RCC 7860 (cell line): ENCODE data around the gene OR13A1.
"Not testable (repeated sequence)": the region's sequence is repeated elsewhere in the genome, so short reads cannot be mapped to it uniquely, and the experiment has no call there.

Experiments used
- DNase-seq: peaks from one replicate; pipeline ENCODE4 v3.0.0-alpha.2; 2015; ENCODE audit warnings: low spot score
- FAIRE-seq: peaks from 2 replicates; lab custom pipeline; 2012; peaks lifted over from hg19 to GRCh38; lab: Jason Lieb, UNC

OR13A1 gene, protein sequence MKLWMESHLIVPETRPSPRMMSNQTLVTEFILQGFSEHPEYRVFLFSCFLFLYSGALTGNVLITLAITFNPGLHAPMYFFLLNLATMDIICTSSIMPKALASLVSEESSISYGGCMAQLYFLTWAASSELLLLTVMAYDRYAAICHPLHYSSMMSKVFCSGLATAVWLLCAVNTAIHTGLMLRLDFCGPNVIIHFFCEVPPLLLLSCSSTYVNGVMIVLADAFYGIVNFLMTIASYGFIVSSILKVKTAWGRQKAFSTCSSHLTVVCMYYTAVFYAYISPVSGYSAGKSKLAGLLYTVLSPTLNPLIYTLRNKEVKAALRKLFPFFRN

GRCh38 chr10:45315508-45315907 lies at the start of gene OR13A1:
TSS of gene OR13A1 (minus strand) at chr10:45315608. CDS start at chr10:45304422, 11,186 bp downstream.
- no peak for FAIRE-seq
- no peak for DNase-seq

DNA sequence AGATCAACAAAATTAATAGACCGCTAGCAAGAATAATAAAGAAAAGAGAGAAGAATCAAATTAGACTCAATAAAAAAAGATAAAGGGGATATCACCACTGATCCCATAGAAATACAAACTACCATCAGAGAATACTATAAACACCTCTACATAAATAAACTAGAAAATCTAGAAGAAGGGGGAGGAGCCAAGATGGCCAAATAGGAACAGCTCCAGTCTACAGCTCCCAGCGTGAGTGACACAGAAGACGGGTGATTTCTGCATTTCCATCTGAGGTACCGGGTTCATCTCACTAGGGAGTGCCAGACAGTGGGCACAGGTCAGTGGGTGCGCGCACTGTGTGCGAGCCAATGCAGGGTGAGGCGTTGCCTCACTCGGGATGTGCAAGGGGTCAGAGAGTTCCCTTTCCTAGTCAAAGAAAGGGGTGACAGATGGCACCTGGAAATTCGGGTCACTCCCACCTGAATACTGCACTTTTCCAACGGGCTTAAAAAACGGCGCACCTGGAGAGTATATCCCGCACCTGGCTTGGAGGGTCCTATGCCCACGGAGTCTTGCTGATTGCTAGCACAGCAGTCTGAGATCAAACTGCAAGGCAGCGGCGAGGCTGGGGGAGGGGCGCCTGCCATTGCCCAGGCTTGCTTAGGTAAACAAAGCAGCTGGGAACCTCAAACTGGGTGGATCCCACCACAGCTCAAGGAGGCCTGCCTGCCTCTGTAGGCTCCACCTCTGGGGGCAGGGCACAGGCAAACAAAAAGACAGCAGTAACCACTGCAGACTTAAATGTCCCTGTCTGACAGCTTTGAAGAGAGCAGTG lies 46.8 kb upstream of the OR13A1 start:
- not testable (repeated sequence) for FAIRE-seq, DNase-seq

DNA sequence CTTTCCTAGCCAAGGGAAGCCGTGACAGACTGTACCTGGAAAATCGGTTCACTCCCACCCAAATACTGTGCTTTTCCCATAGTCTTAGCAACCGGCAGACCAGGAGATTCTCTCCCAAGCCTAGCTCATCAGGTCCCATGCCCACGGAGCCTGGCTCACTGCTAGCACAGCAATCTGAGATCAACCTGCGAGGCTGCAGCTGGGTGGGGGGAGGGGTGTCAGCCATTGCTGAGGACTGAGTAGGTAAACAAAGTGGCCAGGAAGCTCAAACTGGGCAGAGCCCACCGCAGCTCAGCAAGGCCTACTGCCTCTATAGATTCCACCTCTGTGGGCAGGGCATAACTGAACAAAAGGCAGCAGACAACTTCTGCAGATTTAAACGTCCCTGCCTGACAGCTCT lies 43.6 kb upstream of the OR13A1 start:
- DNase-seq, FAIRE-seq: not testable (repeated sequence)

DNA sequence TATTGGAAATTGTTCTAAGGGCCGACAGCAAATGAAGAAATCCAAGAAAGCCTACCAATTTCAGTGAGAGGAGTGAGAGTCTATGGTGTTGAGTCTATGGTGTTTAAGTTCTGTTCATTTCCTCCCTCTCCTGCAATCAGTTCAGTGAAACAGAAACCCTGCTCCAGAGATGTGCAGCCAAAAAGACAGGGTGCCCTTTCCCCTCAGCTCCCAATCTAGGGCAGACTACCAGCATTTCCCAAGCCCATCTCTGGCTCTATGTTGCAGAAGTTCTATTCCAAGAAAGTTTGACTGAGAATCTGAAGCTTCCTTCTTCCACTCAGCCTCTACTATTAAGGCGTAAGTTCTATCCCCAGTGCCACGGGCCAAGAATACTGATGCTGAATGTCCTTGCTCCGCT lies 40.1 kb upstream of the OR13A1 start:
- DNase-seq: no peak
- FAIRE-seq: no peak

GRCh38 chr10:45354261-45354660 lies 38.9 kb upstream of the OR13A1 start:
- no peak for FAIRE-seq
- DNase-seq: peak; percentile 62

- no peak for FAIRE-seq
- no peak for DNase-seq
Observed at GRCh38 chr10:45353186-45353585, 37.8 kb upstream of the OR13A1 start.

- FAIRE-seq, DNase-seq: not testable (repeated sequence)
Observed at GRCh38 chr10:45348196-45348765, 32.9 kb upstream of the OR13A1 start.

DNA sequence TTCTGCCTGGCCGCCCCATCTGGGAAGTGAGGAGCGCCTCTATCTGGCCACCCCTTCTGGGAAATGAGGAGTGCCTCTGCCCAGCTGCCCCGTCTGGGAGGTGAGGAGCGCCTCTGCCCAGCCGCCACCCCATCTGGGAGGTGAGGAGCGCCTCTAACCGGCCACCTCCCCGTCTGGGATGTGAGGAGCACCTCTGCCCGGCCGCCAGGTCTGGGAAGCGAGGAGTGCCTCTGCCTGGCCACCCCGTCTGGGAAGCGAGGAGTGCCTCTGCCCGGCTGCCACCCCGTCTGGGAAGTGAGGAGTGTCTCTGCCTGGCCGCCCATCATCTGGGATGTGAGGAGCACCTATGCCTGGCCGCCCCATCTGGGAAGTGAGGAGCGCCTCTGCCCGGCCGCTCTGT lies 32.1 kb upstream of the OR13A1 start:
- FAIRE-seq, DNase-seq: not testable (repeated sequence)

DNA sequence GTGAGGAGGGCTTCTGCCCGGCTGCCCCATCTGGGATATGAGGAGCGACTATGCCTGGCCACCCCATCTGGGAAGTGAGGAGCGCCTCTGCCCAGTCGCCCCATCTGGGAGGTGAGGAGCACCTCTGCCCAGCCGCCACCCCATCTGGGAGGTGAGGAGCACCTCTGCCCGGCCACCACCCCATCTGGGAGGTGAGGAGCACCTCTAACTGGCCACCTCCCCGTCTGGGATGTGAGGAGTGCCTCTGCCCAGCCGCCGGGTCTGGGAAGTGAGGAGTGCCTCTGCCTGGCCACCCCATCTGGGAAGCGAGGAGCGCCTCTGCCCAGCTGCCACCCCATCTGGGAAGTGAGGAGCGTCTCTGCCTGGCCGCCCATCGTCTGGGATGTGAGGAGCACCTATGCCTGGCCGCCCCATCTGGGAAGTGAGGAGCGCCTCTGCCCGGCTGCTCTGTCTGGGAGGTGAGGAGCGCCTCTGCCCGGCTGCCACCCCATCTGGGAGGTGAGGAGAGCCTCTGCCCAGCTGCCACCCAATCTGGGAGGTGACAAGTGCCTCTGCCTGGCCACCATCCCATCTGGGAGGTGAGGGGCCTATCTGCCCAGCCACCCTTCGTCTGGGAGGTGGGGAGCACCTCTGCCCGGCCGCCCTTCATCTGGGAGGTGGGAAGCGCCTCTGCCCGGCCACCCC lies 31.4 kb upstream of the OR13A1 start:
- not testable (repeated sequence) for DNase-seq, FAIRE-seq

DNA sequence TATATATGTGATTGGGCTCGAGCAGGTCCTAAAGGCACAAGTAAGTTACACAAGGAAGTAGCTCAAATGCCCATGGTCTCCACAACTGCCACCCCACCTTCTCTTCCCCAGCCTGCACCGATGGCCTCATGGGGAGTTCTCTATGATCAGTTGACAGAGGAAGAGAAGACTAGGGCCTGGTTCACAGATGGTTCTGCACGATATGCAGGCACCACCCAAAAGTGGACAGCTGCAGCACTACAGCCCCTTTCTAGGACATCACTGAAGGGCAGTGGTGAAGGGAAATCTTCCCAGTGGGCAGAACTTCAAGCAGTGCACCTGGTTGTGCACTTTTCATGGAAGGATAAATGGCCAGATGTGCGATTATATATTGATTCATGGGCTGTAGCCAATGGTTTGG lies 25.0 kb upstream of the OR13A1 start:
- DNase-seq, FAIRE-seq: not testable (repeated sequence)

DNA sequence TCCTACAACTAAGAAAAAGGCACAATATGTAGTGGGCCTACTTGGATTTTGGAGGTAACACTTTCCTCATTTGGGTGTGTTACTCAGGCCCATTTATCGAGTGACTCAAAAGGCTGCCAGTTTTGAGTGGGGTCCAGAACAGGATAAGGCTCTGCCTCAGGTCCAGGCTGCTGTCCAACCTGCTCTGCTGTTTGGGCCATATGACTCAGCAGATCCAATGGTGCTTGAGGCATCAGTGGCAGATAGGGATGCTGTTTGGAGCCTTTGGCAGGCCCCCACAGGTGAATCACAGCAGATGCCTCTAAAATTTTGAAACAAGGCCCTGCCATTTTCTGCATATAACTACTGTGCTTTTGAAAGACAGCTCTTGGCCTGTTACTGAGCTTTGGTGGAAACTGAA lies 24.5 kb upstream of the OR13A1 start:
- no peak for DNase-seq
- no peak for FAIRE-seq

- DNase-seq, FAIRE-seq: not testable (repeated sequence)
Observed at GRCh38 chr10:45331824-45332223, 16.4 kb upstream of the OR13A1 start.

DNA sequence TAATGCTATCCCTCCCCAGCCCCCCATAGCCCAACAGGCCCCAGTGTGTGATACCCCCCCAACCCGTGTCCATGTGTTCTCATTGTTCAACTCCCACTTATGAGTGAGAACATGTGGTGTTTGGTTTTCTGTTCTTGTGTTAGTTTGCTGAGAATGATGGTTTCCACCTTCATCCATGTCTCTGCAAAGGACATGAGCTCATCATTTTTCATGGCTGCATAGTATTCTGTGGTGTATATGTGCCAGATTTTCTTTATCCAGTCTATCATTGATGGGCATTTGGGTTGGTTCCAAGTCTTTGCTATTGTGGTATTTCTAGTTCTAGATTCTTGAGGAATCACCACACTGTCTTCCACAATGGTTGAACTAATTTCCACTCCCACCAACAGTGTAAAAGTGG lies 11.5 kb upstream of the OR13A1 start:
- not testable (repeated sequence) for DNase-seq, FAIRE-seq

DNA sequence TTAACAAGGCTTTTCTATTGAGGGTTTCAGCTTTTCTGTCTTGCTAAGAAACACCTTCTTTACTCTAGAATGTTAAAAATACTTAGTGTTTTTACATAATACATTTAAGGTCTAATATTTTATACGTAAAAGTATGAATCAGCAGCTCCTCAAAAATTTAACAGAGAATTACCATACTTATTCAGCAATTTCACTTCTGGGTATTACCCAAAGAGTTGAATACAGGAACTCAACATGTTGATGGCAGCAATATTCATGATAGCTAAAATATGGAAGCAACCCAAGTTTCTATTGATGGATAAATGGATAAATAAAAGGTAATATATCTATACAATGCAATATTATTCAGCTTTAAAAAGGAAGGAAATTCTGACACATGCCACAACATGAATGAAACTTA lies 9.7 kb upstream of the OR13A1 start:
- no peak for FAIRE-seq
- no peak for DNase-seq

DNA sequence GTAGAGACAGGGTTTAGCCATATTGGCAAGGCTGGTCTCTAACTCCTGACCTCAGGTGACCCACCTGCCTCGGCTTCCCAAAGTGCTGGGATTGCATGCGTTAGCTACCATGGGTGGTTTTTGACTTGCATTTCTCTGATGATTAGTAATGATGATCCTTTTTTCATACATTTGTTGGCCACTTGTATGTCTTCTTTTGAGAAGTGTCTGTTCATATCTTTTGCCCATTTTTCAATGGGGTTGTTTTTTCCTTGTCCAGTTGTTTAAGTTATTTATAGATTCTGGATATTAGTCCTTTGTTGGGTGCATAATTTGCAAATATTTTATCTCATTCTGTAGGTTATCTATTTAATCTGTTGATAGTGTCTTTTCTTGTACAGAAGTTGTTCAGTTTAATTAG lies 4.3 kb upstream of the OR13A1 start:
- DNase-seq (no peak), FAIRE-seq (no peak)

- DNase-seq (no peak), FAIRE-seq (no peak)
Observed at GRCh38 chr10:45313264-45313873, 2.0 kb downstream of the OR13A1 start.

GRCh38 chr10:45308707-45309106 lies 6.7 kb downstream of the OR13A1 start:
- DNase-seq (no peak), FAIRE-seq (no peak)

DNA sequence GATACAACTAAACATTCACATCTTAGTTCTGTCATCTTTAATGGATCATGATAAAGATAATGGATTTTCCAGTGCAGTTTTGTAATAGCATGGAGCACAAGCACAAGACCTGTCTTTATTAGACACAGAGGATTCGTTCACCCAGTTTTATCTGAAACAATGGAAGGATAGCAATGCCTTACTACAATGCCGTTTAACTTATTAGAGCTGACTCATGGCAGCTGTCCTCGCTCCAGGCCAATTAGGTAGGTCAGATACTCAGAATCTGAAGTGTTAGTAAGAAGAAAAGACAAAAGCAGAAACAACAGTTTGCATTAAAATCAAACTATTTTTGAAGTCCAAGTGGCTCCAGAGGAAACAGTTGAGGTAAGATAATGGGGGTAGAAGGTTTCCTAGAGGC lies 12.8 kb downstream of the OR13A1 start:
- no peak for FAIRE-seq
- DNase-seq: no peak

- DNase-seq, FAIRE-seq: not testable (repeated sequence)
Observed at GRCh38 chr10:45298341-45298955, 17.0 kb downstream of the OR13A1 start.

DNA sequence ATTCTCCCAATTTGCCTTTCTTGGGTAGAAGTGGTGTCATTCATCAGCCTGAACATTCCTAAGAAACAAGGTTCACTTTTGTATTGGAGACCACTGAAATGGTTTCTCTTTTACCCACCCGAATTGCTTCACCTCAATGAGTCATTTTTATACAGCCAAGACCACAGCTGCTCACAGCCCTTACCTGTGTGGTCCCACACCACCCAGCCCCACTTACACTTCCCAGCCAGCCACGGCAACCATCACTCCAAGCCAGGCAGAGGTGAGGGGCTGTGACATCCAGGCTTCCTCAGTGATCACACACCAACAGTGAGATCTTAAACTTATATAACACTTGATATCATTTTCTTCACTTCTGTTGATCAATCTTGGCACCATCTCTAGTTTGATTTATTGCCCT lies 20.7 kb downstream of the OR13A1 start:
- no peak for FAIRE-seq
- no peak for DNase-seq
